Activated CD8-positive, alpha-beta T cell treated with anti-CD3 and anti-CD28 coated beads for 36 hours (primary cell): Measurements from ENCODE around the gene AMIGO3. TPM values are rescaled to one million over a fixed set of nuclear protein-coding genes. Genes with fewer than 3 reads are reported as not detected.

Experiments used
- ATAC-seq: fragments of 200-7000 bp; cut with Tn5 transposase; one replicate; pipeline ENCODE4 v1.10.0; 2021; ENCODE audit warnings: mild to moderate bottlenecking, moderate library complexity
- CTCF ChIA-PET: fragments of 350-600 bp; sonication (Branson Sonifier 250); formaldehyde crosslinking; loops from one replicate; lab custom pipeline; 2021; ENCODE audit warnings: antibody characterized with exemption; lab: Charles Lee
- POLR2A ChIA-PET: fragments of 350-600 bp; sonication (Branson Sonifier 250); formaldehyde crosslinking; loops from one replicate; lab custom pipeline; 2021; ENCODE audit warnings: antibody characterized with exemption; lab: Charles Lee
- DNase-seq: peaks from one replicate; pipeline ENCODE4 v3.0.0-alpha.2; 2020
- H3K27ac Mint-ChIP-seq: one replicate; pipeline ENCODE4 v1.8.0; 2021; ENCODE audit warnings: mild to moderate bottlenecking, mixed read lengths
- H3K27me3 Mint-ChIP-seq: one replicate; pipeline ENCODE4 v1.8.0; 2021; ENCODE audit warnings: mixed read lengths
- H3K36me3 Mint-ChIP-seq: one replicate; pipeline ENCODE4 v1.8.0; 2021; ENCODE audit warnings: low read depth, mixed read lengths
- H3K4me1 Mint-ChIP-seq: one replicate; pipeline ENCODE4 v1.8.0; 2021; ENCODE audit warnings: low read depth, mixed read lengths
- H3K4me3 Mint-ChIP-seq: one replicate; pipeline ENCODE4 v1.8.0; 2021; ENCODE audit warnings: mild to moderate bottlenecking, moderate library complexity, mixed read lengths
- H3K9me3 Mint-ChIP-seq: one replicate; pipeline ENCODE4 v1.8.0; 2021; ENCODE audit warnings: mixed read lengths
- CTCF ChIP-seq: fragments of 200-600 bp; IDR thresholded peaks from one replicate; pipeline ENCODE4 v1.8.0; 2022; ENCODE audit warnings: antibody characterized with exemption, mild to moderate bottlenecking
- intact Hi-C: fragments of 100-400 bp; cut with micrococcal nuclease; formaldehyde crosslinking; loops from one replicate; pipeline ENCODE4 v1.10.0; 2022
- total RNA-seq, 2 experiments: library from RNA; stranded (reverse); gene quantifications; one replicate each; pipeline ENCODE4 v1.2.3, GENCODE V29; 2021

Gene AMIGO3
- total RNA-seq, 2 experiments from 2014 or later: 0.23 TPM; not detected in 1

DNA sequence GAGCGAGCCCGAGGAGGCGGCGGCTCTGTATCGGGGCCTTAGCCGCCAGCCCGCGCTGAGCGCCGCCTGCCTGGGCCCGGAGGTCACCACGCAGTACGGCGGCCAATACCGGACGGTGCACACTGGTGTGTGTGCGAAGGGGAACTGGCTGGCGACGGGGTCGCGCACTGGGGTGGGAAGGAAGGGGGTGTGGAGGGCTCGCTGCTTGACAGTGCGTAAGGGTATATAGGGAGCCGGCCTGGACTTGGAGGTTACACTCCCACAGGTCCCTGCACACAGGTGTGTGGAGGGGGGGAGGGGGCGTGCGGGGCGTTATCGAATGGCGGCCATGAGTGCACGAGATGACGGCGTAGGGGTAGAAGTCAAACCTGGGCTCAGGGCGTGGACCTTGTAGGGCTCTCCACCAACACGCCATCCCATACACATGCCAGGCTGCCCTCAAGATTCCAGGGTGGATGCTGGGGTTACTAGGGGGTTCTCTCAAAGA is 44.9 kb downstream of the AMIGO3 start:
- no peak for TF ChIP-seq CTCF
- Mint-ChIP-seq H3K27me3 (no peaks in the 10 kb centered on the region), H3K9me3 (no peaks in the 10 kb centered on the region), H3K4me3 (peak overlapping the region; percentile 95), H3K4me1 (peaks cover 36% of the 10 kb centered on the region), H3K36me3 (peaks cover 22% of the 10 kb centered on the region), H3K27ac (peak overlapping the region; percentile 98)
- intact Hi-C loops: no loop called here
- DNase-seq: peak; percentile 52
- ChIA-PET POLR2A (interaction anchor here (1.3 to 4.6 kb wide), 2 partner anchors 24 to 135 kb away, joined by 3 to 37 read pairs; no protein-coding TSS in a partner anchor), CTCF (interaction anchor here (1.0 kb wide), 1 partner anchor 29 kb away, joined by 4 read pairs; no protein-coding TSS in a partner anchor)
- peak; percentile 4 for ATAC-seq

GRCh38 chr3:49673715-49674496 is 45.6 kb downstream of the AMIGO3 start, which contains the start of gene APEH:
TSS of gene APEH (plus strand) at chr3:49674351. CDS start at chr3:49674402, 51 bp downstream.
- Mint-ChIP-seq H3K9me3 (no peaks in the 10 kb centered on the region), H3K27me3 (no peaks in the 10 kb centered on the region), H3K27ac (peak within 1 kb of the TSS; percentile 98), H3K36me3 (peaks cover 22% of the 10 kb centered on the region), H3K4me1 (peaks cover 36% of the 10 kb centered on the region), H3K4me3 (peak within 1 kb of the TSS; percentile 95)
- ATAC-seq (peak; percentile 88), DNase-seq (peak; percentile 99)
- CTCF ChIA-PET: interaction anchor here (1.1 to 3.3 kb wide), 4 partner anchors 107 to 165 kb away, joined by 3 to 185 read pairs (median 6); no protein-coding TSS in a partner anchor
- no peak for TF ChIP-seq CTCF
- POLR2A ChIA-PET: interaction anchor here (0.8 to 4.6 kb wide), 5 partner anchors 8 to 134 kb away, joined by 3 to 37 read pairs (median 3); partner anchors contain the start of gene GMPPB
- intact Hi-C loops: no loop called here

GRCh38 chr3:49673121-49673714 is 46.3 kb downstream of the AMIGO3 start:
- H3K4me1 Mint-ChIP-seq: peaks cover 34% of the 10 kb centered on the region
- TF ChIP-seq CTCF: no peak
- H3K27me3 Mint-ChIP-seq: no peaks in the 10 kb centered on the region
- intact Hi-C loops: no loop called here
- DNase-seq (no peak), ATAC-seq (peak; percentile 0)
- H3K27ac Mint-ChIP-seq: peak overlapping the region; percentile 98
- no peaks in the 10 kb centered on the region for H3K9me3 Mint-ChIP-seq
- CTCF ChIA-PET: interaction anchor here (0.8 to 3.3 kb wide), 6 partner anchors 82 to 166 kb away, joined by 3 to 185 read pairs (median 4); no protein-coding TSS in a partner anchor
- POLR2A ChIA-PET: interaction anchor here (0.7 to 4.6 kb wide), 6 partner anchors 9 to 134 kb away, joined by 3 to 37 read pairs (median 4); partner anchors contain the start of gene GMPPB
- peaks cover 20% of the 10 kb centered on the region for H3K36me3 Mint-ChIP-seq
- H3K4me3 Mint-ChIP-seq: peak overlapping the region; percentile 95

DNA sequence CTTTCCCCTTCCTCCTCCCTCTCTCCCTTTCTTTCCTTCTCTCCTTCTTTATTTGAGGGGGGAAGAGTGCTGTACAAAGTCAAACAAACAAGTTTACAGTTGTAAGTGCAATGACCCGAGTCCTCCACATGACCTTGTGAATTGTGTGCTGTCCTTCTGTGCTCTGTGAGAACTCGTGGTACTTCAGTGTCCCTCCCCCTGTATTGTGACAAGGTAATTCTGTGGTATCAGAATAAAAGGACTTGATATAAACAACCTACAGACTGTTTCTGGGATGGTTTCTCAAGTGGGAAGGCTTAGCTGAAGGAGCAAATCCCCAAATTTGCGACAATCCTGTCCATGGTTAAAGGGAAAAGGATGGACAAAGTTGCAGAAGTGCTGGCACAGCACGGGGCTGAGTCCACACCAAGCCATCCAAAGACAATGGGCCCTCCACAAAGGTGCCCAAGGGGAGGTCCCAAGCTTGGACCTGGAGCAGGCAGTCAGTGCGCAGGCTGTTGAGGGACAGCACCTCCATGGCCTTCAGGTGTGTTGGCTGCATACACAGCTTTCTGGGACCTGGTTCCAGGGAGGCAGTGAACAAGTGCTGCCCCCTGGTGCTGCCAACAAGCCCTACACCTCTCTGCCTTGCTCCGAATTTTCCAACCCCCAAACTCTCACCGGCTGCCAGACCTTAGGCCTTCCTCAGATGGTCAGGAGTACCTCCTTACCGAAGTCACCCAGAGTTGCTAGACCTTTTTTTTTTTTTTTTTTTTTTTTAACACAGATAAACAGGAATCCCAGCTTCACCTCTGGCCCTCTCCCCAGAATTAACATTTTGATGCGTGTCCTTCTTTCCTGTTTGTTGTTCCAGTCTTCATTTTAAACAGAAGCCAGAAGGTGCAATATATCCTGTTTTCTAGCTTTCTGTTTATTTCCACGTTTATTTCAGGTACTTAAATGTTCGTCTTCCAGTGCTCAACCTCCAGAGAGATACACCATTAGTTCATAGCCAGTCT is 47.9 kb downstream of the AMIGO3 start:
- peak; percentile 85 for DNase-seq
- ATAC-seq: peak; percentile 5
- no peaks in the 10 kb centered on the region for H3K27me3 Mint-ChIP-seq
- H3K9me3 Mint-ChIP-seq: no peaks in the 10 kb centered on the region
- H3K4me1 Mint-ChIP-seq: peaks cover 30% of the 10 kb centered on the region
- intact Hi-C loops: loop anchor here (1.0 kb wide), 1 partner anchor 131 kb away; no protein-coding TSS in a partner anchor
- ChIA-PET CTCF (interaction anchor here (0.7 to 3.3 kb wide), 36 partner anchors 11 to 523 kb away, joined by 3 to 185 read pairs (median 4); partner anchors contain the start of genes BSN, DAG1 and INKA1), POLR2A (interaction anchor here (0.9 to 4.6 kb wide), 5 partner anchors 11 to 201 kb away, joined by 3 to 37 read pairs (median 4); no protein-coding TSS in a partner anchor)
- TF ChIP-seq CTCF: peak; percentile 87
- H3K27ac Mint-ChIP-seq: peak overlapping the region; percentile 41
- H3K36me3 Mint-ChIP-seq: peaks cover 11% of the 10 kb centered on the region
- H3K4me3 Mint-ChIP-seq: peak overlapping the region; percentile 95
